OCI-LY1 (cell line): Measurements from ENCODE around the gene GGPS1.
A peak's percentile ranks its signal among the peaks of the same experiment; 100 is the strongest.

Experiments used
- H2AFZ ChIP-seq: fragments of 200-600 bp; sonication (generic), shearing (Covaris generic); 2 replicates; pipeline ENCODE4 v1.6.0; 2014; ENCODE audit warnings: antibody characterized with exemption, mild to moderate bottlenecking, low read length
- H3F3A ChIP-seq: fragments of 200-600 bp; sonication (generic), shearing (Covaris generic); 2 replicates; pipeline ENCODE4 v1.6.0; 2014; ENCODE audit warnings: mild to moderate bottlenecking, antibody characterized with exemption, low read length, moderate library complexity; ENCODE audit not compliant: insufficient read depth
- H3K27ac ChIP-seq: fragments of 200-600 bp; sonication (generic); 2 replicates; pipeline ENCODE4 v1.5.1; 2014; ENCODE audit warnings: low read length, mixed run types, mild to moderate bottlenecking, low read depth; ENCODE audit not compliant: poor library complexity, severe bottlenecking
- H3K27me3 ChIP-seq: fragments of 200-600 bp; sonication (generic); 2 replicates; pipeline ENCODE4 v1.6.0; 2014; ENCODE audit warnings: antibody characterized with exemption, mild to moderate bottlenecking, low read length, moderate library complexity; ENCODE audit not compliant: insufficient read depth
- H3K36me3 ChIP-seq: fragments of 200-600 bp; sonication (generic); 2 replicates; pipeline ENCODE4 v1.6.1; 2014; ENCODE audit warnings: mild to moderate bottlenecking, antibody characterized with exemption, low read length, moderate library complexity, mixed read lengths; ENCODE audit not compliant: insufficient read depth
- H3K4me1 ChIP-seq: fragments of 200-600 bp; sonication (generic); 2 replicates; pipeline ENCODE4 v1.5.1; 2014; ENCODE audit warnings: mild to moderate bottlenecking, low read length, moderate library complexity; ENCODE audit not compliant: insufficient read depth, severe bottlenecking
- H3K4me2 ChIP-seq: fragments of 200-600 bp; sonication (generic), shearing (Covaris generic); 2 replicates; pipeline ENCODE4 v1.6.1; 2014; ENCODE audit warnings: low read length
- H3K4me3 ChIP-seq: fragments of 200-600 bp; sonication (generic); 2 replicates; pipeline ENCODE4 v1.5.1; 2014; ENCODE audit warnings: low read length, low read depth, mild to moderate bottlenecking, mixed read lengths; ENCODE audit not compliant: poor library complexity, severe bottlenecking
- H3K79me2 ChIP-seq: fragments of 200-600 bp; shearing (Covaris generic); 2 replicates; pipeline ENCODE4 v1.6.1; 2016; ENCODE audit warnings: mixed run types, low read length, mixed read lengths; ENCODE audit not compliant: insufficient read depth
- H3K9ac ChIP-seq: fragments of 200-600 bp; sonication (generic), shearing (Covaris generic); 2 replicates; pipeline ENCODE4 v1.6.1; 2014; ENCODE audit warnings: mild to moderate bottlenecking, low read length, mixed read lengths
- H3K9me2 ChIP-seq: fragments of 200-600 bp; sonication (generic), shearing (Covaris generic); 2 replicates; pipeline ENCODE4 v1.6.1; 2014; ENCODE audit warnings: low read depth, mild to moderate bottlenecking, low read length, mixed read lengths
- H3K9me3 ChIP-seq: fragments of 200-600 bp; shearing (Covaris generic); 2 replicates; pipeline ENCODE4 v1.6.1; 2014; ENCODE audit warnings: low read length, mixed read lengths
- H4K20me1 ChIP-seq: fragments of 200-600 bp; sonication (generic), shearing (Covaris generic); 2 replicates; pipeline ENCODE4 v1.6.0; 2016; ENCODE audit warnings: mild to moderate bottlenecking, low read length; ENCODE audit not compliant: insufficient read depth
- EZH2 ChIP-seq: fragments of 200-600 bp; sonication (generic), shearing (Covaris generic); IDR thresholded peaks from 2 replicates; pipeline ENCODE4 v1.8.0; 2017; ENCODE audit warnings: borderline replicate concordance, mixed run types, mild to moderate bottlenecking, antibody characterized with exemption, low read length, moderate library complexity, mixed read lengths
- TF ChIP-seq, protein P1 (sequence below): fragments of 200-600 bp; sonication (generic), shearing (Covaris generic); IDR thresholded peaks from 2 replicates; pipeline ENCODE4 v1.5.1; 2017; ENCODE audit warnings: mild to moderate bottlenecking, antibody characterized with exemption, low read length, moderate library complexity, mixed read lengths

The GGPS1 gene

DNA sequence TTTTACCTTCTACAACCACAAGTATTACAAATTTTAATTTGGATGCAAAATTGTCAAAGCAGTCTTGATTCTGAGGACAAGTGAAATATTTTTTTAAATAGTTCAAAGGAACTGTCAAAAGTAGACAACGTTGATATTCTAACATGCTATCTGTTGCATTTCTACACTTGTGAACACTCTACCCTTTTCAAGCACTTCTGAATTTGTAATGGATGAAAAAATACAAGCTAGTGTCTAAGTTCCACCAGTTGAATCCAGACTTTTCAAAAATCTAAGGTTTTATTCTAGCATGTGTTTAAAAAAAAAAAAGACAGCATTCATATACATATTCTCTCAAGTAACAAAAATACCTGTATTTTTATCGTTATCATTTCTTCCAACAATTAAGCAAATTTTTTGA is 2.5 kb upstream of the GGPS1 start:
- Histone ChIP-seq H3K27ac (peak overlapping the region; percentile 81), H4K20me1 (no peaks in the 10 kb centered on the region), H3K9me2 (no peaks in the 10 kb centered on the region), H3F3A (no peaks in the 10 kb centered on the region), H3K4me3 (peak overlapping the region; percentile 79), H3K79me2 (peaks cover 82% of the 10 kb centered on the region), H3K27me3 (no peaks in the 10 kb centered on the region), H3K36me3 (peaks cover 30% of the 10 kb centered on the region; the same call in 1 of the 2 replicates), H3K4me2 (peak overlapping the region; percentile 84), H3K4me1 (peaks cover 40% of the 10 kb centered on the region), H3K9me3 (no peaks in the 10 kb centered on the region), H3K9ac (peak overlapping the region; percentile 91), H2AFZ (no peak overlapping the region)
- TF ChIP-seq, protein P1, sequence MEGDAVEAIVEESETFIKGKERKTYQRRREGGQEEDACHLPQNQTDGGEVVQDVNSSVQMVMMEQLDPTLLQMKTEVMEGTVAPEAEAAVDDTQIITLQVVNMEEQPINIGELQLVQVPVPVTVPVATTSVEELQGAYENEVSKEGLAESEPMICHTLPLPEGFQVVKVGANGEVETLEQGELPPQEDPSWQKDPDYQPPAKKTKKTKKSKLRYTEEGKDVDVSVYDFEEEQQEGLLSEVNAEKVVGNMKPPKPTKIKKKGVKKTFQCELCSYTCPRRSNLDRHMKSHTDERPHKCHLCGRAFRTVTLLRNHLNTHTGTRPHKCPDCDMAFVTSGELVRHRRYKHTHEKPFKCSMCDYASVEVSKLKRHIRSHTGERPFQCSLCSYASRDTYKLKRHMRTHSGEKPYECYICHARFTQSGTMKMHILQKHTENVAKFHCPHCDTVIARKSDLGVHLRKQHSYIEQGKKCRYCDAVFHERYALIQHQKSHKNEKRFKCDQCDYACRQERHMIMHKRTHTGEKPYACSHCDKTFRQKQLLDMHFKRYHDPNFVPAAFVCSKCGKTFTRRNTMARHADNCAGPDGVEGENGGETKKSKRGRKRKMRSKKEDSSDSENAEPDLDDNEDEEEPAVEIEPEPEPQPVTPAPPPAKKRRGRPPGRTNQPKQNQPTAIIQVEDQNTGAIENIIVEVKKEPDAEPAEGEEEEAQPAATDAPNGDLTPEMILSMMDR, result no peak
- no peak for TF ChIP-seq EZH2

DNA sequence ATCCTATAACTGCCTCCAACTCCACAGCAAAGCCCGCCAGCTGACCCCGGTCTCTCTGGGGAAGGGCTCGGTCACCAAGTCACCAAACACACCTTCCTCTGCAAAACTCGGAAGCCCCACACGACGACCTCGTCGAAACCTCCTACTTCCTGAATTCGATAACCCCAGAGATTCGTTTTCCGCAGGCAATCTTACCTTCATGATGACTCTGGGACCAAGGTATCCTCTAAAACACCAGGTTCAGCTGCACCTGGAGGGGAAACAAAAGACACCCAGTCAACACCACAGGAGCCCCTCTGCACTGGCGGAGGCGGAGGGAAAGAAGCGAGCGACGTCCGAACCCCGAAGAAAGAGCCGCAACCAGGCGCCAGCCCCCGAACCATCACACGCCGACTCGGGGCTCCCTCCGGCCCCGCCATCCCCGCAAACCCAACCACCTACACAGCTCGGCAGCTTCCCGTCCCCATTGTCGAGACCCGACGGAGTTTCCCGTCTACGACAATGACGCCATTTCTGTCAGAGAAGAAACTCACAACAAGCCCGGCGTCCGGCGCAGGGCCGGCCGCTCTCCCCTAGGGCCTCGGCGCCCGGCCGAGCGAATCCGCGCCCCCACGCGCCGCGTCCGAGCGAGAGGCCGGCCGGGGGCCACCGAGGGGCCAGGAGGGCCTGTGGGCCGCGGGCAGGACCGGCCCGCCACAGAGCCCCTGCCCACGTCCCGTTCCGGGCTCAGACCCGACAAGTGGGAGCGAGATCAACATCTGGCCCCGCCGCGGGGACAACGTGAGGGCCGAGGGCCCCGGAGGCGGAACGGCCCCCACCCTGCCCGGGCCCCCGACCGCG is 1.4 kb upstream of the GGPS1 start:
- no peaks in the 10 kb centered on the region for H4K20me1 ChIP-seq

DNA sequence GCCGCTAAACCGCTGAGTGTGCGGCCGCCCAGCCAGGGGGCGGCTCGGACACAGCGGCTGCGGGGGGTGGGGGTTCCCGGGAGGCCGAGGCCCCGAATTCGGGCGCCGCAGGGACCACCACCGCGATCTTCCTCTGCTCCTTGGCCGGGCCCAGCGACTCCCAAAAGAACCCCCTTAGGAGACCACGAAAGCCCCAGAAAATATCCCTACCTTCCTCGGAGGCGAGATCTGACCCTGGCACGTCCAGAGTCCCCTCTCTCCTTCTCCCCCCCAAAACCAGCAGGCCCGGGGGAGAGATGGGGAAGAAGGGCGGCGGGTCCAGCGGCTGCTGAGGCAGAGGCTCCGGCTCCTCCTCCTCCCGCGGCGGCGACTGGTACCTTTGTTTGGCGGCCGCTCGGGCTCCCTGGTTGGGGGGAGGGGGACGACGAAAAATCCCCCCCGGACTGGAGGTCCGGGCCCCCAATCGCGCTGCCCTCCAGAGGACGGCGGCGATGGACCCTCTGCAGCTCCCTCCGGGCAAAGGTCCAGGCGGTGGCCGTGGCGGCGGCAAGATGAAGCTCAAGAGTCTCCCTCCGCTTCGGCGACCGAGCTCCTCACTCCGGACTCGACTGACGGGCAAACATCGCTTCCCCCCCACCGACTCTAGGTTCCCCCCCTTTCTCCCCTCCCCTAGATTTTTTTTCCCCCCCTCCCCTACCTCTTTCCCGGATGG is 655 bp upstream of the GGPS1 start, which contains the start of gene ARID4B:
TSS of gene ARID4B (minus strand) at position 621 of the 712 bp plus-strand sequence. CDS start 1,260 bp downstream, outside the sequence.
- Histone ChIP-seq H3K9ac (peak within 1 kb of the TSS; percentile 91), H3K27ac (peak within 1 kb of the TSS; percentile 93), H3K79me2 (peaks cover 81% of the 10 kb centered on the region), H3F3A (no peaks in the 10 kb centered on the region), H4K20me1 (no peaks in the 10 kb centered on the region), H3K36me3 (peaks cover 13% of the 10 kb centered on the region; the same call in 1 of the 2 replicates), H3K9me3 (no peaks in the 10 kb centered on the region), H3K4me2 (peak within 1 kb of the TSS; percentile 84), H3K4me3 (peak within 1 kb of the TSS; percentile 79), H3K27me3 (no peaks in the 10 kb centered on the region), H3K9me2 (no peaks in the 10 kb centered on the region), H3K4me1 (peaks cover 54% of the 10 kb centered on the region), H2AFZ (no peak within 1 kb of the TSS)
- no peak for TF ChIP-seq EZH2
- TF ChIP-seq, protein P1, result no peak

More for the DNA sequence above, 1.4 kb upstream of the GGPS1 start:
- Histone ChIP-seq H3K4me2 (peak overlapping the region; percentile 84), H3K9me2 (no peaks in the 10 kb centered on the region), H3K4me3 (peak overlapping the region; percentile 79), H3K27me3 (no peaks in the 10 kb centered on the region), H3K36me3 (peaks cover 20% of the 10 kb centered on the region; the same call in 1 of the 2 replicates), H3K9ac (peak overlapping the region; percentile 91), H3K79me2 (peaks cover 82% of the 10 kb centered on the region), H3K4me1 (peaks cover 51% of the 10 kb centered on the region), H3K9me3 (no peaks in the 10 kb centered on the region), H3F3A (no peaks in the 10 kb centered on the region), H3K27ac (peak overlapping the region; percentile 81), H2AFZ (no peak overlapping the region)
- TF ChIP-seq, protein P1, result no peak
- no peak for TF ChIP-seq EZH2
